Activated effector memory CD4-positive, alpha-beta T cell treated with Interleukin-2 at 50 U/mL for 16 hours (primary cell): ENCODE data around the gene ELK4.

Source experiments
- DNase-seq: peaks from one replicate; pipeline ENCODE4 v3.0.0-alpha.2; 2020

ELK4 gene

DNA sequence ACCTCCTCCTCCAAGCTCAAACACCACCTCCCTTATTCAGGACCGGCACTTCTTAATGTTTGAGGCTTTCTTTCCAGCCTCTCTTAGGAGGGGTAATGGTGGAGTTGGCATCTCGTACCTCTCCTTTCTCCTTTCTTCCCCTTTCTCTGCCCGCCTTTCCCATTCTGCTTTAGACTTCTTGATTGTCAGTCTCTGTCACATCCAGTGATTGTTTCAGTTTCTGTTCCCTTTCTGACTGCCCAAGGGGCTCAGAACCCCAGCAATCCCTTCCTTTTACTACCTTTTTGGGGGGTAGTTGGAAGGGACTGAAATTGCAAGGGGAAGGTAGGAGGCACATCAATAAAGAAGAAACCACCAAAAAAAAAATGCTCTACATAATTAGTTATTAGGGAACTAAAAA lies 5.6 kb downstream of the ELK4 start:
- no peak for DNase-seq

- no peak for DNase-seq
Observed at GRCh38 chr1:205623646-205624045, 8.2 kb downstream of the ELK4 start.

- DNase-seq, result no peak
Observed at GRCh38 chr1:205620269-205620668, 11.5 kb downstream of the ELK4 start.

DNA sequence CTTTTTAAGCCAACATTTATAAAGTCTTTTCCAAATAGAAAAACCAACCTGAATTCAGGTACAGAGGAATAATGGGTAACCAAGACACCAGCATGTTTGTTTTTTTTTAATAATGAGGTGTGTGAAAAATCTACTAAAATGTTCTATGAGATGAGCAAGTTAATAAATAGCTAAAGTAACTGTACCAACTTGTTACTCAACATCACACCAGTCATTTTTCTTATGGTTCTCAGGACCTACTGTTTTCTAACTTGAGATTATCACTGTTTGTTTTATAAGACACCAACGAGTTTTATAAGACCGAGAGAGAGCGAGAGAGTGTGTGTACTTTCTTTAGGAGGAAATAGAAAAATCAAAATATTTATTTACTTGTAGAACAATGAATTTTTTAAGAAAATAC lies 12.4 kb downstream of the ELK4 start:
- DNase-seq, result no peak

- no peak for DNase-seq
Observed at GRCh38 chr1:205616563-205617293, 15.1 kb downstream of the ELK4 start.

DNA sequence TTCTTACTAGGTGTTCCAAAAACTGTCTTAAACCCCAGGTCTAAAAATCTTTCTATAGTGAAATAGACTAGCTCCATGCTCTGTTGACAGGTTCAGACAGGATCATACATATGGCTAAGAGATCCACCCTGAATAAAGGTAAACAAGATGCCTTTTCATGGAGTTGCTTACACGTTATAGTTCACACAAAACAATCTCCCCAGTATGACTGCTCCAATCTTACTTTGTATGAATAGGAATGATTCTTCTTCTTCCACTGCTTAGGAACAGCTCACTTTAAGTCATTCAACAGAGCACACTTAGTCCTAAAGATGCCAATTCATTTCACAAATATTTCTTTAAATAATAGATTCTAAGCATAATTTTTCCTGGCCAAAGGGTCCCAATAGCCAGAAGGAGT lies 16.0 kb downstream of the ELK4 start:
- no peak for DNase-seq

DNA sequence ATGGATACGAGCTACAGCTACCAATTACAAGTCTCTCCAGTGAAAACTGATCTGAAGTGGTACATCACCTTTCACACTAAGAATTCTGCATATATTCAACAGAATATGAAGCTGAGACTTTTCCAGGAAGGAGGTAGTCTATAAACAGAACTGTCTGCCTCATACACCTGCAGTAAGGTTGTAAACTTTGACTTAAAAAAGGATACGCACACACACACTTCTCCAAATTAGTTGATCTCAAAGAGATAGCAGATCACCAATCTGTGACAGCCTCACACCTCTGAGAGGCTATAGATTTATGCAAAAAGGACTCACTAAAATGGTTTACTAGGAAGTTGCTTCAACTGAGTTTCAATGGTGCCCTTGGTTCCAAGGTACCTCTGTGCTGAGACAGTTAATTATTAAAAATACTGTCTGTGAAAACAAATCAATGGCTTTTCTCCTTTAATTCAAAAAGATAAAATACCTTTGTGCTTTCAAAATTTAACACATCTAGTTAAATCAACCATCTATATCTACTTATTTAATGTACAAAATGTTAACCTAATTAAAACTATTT lies 17.9 kb downstream of the ELK4 start:
- no peak for DNase-seq

DNA sequence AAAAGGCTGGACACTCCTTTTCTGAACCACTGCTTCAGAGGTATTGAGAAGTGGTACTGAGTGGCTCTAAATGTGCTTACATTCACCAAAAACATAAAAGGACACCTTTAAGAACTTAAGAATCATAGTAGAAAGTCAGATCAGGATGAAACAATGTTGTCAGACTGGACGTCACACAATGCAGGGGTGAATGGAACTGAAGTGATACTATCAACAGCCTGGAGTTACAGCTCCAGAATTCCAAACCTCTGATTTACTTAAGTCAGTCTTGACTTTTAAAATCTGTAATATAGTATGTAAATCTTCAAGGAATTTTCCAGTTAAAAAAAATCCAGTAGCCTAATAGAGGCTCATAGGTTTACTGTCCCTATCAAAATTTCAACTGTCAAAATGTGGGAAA lies 19.3 kb downstream of the ELK4 start:
- DNase-seq, result no peak

GRCh38 chr1:205612104-205612503 lies 19.7 kb downstream of the ELK4 start:
- DNase-seq, result no peak

DNA sequence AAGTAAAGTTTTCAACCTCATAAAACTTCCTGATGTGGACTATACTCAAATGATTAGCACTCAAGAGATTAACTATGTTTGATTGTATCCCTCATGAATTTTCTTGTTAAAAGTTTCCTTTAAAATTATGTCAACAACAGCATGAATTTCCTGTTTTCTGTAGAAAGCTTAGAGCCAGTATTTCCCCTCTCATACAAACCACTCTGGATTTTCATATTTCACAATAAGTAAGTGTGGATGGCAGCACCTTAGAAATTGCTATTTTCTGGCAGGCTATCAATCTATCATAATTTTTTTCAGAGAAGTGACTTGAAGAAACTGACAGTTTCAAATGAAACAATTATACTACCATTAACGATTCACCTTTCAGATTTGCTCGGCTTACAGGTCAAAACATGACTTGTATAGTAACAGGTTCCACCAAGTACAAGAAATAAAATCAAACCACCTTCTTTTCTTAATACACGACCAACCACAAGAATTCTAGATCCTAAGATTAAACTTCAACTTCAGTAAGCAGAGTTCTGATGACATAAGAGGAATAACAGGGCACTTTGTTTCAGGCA lies 20.8 kb downstream of the ELK4 start:
- DNase-seq, result no peak

DNA sequence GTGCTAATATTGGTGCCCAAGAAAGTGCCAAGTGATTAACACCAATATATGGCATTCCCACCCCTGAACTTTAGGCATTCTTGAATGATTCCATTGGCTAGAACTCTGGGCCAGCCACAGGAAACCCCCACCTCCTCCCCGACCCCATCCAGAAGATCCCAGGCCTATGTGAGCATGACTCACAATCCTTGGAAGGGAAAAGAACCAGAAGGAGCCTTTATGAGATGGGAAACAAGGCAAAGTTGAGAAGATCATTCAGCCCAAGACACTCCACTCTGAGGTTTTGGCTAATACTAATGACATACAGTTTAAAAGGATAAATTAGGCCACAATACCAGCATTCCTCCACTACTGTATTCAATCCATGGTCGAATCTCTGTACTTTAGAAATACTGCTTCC lies 21.8 kb downstream of the ELK4 start:
- DNase-seq, result no peak

DNA sequence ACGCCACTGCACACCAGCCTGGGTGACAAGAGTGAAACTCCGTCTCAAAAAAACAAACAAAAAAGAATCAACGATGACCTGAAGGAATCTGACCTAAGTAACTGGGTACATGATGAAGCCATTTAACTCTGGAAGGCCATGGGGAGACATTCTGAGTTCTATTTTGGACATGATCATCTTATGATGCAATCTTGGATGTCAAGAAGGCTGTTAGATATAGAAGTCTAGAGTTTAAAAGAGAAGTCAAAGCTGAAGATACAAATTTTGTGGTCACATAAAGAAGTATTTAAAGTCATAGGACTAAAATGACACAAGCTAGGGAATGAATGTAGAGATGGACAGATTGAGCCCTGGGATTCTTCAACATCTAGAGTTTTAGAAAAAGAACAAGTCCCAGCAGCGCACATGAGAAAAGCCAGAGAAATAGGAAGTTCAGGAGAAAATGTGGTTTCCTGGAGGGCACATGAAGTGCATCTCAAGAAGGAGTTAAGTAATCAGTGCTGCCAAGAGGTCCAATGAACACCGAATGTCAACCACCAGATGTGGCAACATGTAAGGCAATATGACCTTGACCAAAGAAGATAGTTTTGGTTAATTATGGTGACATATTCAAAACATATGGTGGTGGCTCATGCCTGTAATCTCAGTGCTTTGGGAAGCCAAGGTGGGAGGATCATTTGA lies 26.8 kb downstream of the ELK4 start:
- no peak for DNase-seq

- DNase-seq, result no peak
Observed at GRCh38 chr1:205604059-205604458, 27.8 kb downstream of the ELK4 start.

- no peak for DNase-seq
Observed at GRCh38 chr1:205601205-205601604, 30.6 kb downstream of the ELK4 start.

DNA sequence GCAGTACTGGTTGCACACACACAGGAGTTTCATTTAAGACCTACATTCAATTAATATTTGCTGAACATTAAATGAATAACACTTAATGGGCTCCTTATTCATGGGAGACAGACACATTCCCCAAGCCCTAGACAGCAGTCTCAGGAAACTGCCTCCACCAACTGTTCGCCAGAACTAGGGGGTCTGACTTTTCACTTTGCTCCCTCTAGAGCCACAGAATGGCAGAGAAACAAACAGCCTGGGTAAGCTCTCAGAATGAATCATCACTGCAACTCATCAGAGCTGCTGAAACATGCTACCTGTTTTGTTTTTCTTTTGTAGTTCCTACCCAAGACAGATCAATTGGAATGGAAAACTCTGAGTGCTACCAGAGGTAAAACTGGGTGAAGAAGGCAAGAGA lies 31.7 kb downstream of the ELK4 start:
- no peak for DNase-seq

DNA sequence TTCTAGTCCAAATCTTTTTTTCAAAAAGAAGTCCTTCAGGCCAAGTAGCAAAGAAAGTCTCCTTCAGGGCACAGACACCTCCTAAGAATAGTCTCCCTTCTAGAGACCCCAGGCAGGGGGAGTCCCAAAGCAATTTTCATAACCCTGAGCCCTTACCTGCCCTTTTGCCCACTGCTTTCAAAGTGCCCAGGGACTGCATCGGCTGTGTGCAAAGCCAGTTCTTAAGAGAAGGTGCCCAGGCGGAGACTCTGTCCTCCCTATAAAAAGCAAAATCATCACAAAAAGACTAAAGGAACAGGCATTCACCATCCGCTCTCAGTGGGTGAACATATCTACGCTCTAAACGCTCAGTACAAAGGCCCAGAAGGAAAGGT lies 32.2 kb downstream of the ELK4 start:
- DNase-seq, result no peak

DNA sequence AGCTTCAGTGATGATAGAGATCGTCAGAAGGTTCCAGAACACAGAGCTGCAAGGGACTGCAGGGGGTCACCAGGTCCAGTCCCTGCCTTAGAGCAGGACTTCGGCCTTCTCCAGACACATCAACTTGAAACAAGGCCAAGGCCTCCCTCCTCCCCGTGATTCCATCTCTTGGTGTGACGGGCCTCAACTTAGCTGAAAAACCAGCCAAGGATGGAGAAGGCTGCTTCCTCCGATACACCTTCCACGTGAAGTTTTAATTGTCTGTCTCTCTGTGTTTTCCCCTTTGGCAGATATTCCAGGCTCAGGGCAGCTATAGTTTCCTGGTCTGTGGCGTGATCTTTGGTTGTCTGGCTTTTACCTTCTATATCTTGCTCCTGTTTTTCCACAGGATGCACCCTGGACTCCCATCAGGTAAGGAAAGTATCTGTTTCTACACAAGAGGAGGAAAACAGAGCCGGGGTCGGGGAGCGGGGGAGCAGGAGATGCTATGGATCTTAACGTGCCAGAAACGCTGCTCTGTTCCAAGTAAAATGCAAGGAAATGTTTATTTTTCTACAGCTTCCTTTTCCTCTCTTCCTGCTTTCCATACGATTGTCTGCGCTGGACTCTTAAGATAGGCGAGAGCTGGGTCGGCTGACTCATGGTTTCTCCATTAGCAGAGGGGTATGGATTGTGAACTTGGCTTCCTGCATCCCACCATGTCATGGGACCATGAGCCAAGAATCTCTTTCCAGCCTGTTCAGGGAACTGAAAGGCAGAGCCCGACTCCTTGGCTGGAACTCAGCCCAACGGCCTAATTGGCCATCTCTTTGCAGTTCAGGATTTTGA lies 32.8 kb downstream of the ELK4 start:
- no peak for DNase-seq

GRCh38 chr1:205597691-205598314 lies 34.0 kb downstream of the ELK4 start:
- DNase-seq, result no peak

DNA sequence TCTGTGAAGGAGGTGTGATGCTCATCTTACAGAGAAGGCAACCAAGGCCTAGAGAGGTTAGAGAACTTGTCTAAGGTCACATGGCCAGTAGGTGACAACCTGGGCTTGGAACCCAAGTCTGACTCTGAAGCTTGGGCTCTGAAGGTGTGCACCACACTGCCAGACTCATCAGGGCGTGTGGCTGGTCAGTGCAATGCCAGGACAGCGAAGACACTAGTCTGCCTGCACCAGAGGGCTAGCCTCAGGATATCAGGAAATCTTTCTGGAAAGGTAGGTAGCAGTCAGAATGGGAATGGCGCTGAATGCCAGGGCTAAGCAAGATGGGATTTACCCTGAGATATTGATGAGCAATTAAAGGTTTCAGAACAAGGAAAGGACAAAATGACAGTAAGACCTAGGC lies 34.9 kb downstream of the ELK4 start:
- DNase-seq, result no peak

- no peak for DNase-seq
Observed at GRCh38 chr1:205595861-205596260, 36.0 kb downstream of the ELK4 start.

- DNase-seq, result no peak
Observed at GRCh38 chr1:205595435-205595834, 36.4 kb downstream of the ELK4 start.

- no peak for DNase-seq
Observed at GRCh38 chr1:205594846-205595245, 37.0 kb downstream of the ELK4 start.

GRCh38 chr1:205593967-205594366 lies 37.8 kb downstream of the ELK4 start:
- DNase-seq, result no peak
